H7 (cell line): ENCODE measurements around the gene ELP4. TPM values are rescaled to one million over a fixed set of nuclear protein-coding genes. Genes with fewer than 3 reads are reported as not detected.

Experiments used
- DNase-seq: peaks from one replicate; pipeline ENCODE4 v3.0.0; 2012
- H3K27me3 ChIP-seq: 2 replicates; pipeline ENCODE4 v1.6.0; 2011; ENCODE audit warnings: mild to moderate bottlenecking, low read length; ENCODE audit not compliant: control insufficient read depth, insufficient read depth
- H3K36me3 ChIP-seq: replicated peaks from 2 replicates; pipeline ENCODE4 v1.5.1; 2011; ENCODE audit warnings: low read length; ENCODE audit not compliant: control insufficient read depth, insufficient read depth
- H3K4me3 ChIP-seq: 2 replicates; pipeline ENCODE4 v1.5.1; 2011; ENCODE audit warnings: low read depth, mild to moderate bottlenecking, control low read depth, low read length, moderate library complexity; ENCODE audit not compliant: insufficient read depth
- total RNA-seq: library from RNA; depleted of rRNA; stranded (reverse); fragments of >200 nt; shearing (Covaris generic); gene quantifications from 2 replicates; pipeline ENCODE4 v1.2.3, GENCODE V29; 2014

Gene ELP4
- total RNA-seq, 1 experiment from 2014 or later, result 28.0 TPM

- no peak overlapping the region for H3K4me3 ChIP-seq
- DNase-seq, result no peak
These were observed 287.1 kb downstream of the ELP4 start for GRCh38 chr11:31796499-31797189.

GRCh38 chr11:31797190-31798056 lies 287.9 kb downstream of the ELP4 start:
- 0 out of 2 replicates have a peak overlapping the region, but pooled peaks have one; percentile 48 for H3K4me3 ChIP-seq
- H3K27me3 ChIP-seq, result peaks cover 74% of the 10 kb centered on the region
- no peaks in the 10 kb centered on the region for H3K36me3 ChIP-seq
- DNase-seq, result peak; percentile 50

More at GRCh38 chr11:31796499-31797189, 287.1 kb downstream of the ELP4 start:
- Histone ChIP-seq H3K27me3 (peaks cover 66% of the 10 kb centered on the region), H3K36me3 (no peaks in the 10 kb centered on the region)

DNA sequence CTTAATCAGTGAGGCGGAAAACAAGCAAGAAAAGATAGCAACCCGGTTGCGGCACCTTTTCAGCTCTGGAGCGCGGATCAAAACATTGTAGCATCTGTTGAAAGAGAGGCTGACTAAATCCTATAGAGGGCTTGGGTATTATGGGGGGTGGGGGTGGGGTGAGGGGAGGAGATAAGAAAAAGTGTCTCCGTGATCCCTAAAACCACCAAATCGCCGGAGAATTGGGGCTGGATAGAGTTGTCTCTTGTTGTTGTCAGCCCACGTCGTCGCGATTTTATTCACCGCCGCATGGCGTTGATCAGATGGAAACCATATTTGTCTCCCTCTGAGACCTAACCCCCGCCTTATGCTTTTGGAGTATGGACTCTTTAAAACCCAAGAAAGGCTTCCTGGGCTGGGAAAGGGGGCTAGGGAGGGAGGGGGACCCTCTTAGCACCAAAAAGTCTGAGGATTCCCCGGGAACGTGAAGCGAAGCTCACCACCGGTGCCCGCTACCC lies 288.5 kb downstream of the ELP4 start:
- peak; percentile 53 for DNase-seq
- Histone ChIP-seq H3K4me3 (peak overlapping the region; percentile 48), H3K36me3 (no peaks in the 10 kb centered on the region), H3K27me3 (peaks cover 81% of the 10 kb centered on the region)

DNA sequence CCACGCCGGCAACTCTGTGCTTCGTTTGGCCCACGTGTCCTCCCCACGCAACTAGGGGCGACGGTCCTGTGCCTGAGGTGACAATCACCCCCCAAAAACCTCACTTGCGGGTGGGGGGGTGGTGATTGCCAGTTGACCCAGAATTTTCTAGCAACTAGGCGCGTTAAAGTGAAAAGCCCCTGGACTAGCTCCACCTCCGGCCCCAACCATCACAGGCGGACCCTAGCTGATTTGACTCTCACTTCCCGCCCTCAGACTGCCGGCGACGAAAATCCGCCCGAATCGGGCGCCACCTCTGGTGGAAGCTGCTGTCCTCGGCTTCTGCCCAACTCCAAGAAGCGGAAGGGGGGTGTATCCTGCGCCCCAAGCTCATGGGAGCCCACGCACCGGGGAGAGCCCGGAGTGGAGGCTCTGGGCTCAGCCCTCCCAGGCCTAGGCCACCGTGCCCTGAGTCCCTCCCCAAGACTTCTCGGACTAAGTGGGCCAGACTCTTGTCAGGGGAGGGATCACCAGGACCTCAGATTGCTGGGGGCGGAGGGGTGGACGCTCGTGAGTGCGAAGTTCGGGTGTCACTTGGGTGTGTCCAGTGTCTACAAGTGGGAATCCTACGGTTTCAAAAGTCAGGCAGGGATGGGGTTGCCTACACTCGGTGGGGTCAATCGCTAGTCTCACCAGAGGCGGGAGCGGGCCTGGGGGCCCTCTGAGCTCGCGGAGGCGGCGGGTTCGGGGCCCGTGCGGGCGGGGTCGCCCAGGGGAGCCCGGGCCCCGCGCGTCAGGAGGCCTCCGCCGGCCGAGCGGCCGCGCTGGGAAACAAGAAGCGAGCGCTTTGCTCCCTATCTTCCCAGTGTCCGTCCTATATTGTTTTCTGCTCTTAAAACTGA lies 289.2 kb downstream of the ELP4 start:
- Histone ChIP-seq H3K36me3 (no peaks in the 10 kb centered on the region), H3K4me3 (peak overlapping the region; percentile 48), H3K27me3 (peaks cover 86% of the 10 kb centered on the region)
- DNase-seq, result peak; percentile 92

DNA sequence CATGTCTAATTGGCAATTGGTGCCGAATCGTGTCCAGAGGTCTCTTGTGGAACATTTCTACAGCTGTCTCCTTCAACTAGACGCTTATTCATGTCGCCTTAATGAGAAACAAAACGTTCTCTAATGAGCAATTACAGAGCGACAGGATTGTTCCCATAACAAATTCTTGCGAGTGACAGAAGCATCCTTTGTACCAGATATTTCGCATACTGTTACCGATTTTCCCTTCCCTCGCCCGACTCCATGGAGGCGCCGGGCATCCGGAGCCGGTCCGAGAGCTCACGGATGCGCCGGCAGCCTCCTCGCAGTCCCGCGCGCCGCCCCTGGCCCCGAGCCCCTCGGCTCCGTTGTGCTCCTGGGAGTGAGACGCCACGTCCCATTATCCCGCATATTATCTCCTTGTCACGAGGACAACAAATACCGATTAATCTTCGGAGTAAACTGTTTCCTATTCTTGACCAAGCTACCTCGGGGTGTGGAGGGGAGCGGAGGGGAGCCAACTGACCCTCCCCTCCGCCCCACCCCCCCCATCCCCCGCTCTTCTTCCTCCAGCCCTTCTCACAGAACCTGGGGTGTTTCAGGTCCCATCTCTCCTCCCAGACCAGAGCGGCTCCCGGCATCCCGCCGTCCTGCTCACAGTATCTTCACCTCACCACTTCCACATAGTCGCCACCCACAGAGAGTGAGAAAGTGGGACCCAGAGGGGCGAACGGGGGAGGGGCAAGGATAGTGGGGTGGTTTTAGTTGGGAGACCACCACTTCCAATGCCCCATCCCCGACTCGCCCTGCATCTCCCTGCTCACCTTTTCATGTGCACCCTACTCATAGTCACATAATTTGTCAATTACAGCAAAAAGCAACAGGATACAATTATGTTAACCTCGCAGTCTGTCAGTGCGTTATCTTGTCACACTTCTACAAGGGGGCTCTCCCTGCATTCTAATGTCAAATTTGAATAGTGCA lies 290.1 kb downstream of the ELP4 start:
- Histone ChIP-seq H3K36me3 (no peaks in the 10 kb centered on the region), H3K27me3 (peaks cover 95% of the 10 kb centered on the region), H3K4me3 (peak overlapping the region; percentile 48; the same call in 1 of the 2 replicates)
- DNase-seq, result peak; percentile 72

DNA sequence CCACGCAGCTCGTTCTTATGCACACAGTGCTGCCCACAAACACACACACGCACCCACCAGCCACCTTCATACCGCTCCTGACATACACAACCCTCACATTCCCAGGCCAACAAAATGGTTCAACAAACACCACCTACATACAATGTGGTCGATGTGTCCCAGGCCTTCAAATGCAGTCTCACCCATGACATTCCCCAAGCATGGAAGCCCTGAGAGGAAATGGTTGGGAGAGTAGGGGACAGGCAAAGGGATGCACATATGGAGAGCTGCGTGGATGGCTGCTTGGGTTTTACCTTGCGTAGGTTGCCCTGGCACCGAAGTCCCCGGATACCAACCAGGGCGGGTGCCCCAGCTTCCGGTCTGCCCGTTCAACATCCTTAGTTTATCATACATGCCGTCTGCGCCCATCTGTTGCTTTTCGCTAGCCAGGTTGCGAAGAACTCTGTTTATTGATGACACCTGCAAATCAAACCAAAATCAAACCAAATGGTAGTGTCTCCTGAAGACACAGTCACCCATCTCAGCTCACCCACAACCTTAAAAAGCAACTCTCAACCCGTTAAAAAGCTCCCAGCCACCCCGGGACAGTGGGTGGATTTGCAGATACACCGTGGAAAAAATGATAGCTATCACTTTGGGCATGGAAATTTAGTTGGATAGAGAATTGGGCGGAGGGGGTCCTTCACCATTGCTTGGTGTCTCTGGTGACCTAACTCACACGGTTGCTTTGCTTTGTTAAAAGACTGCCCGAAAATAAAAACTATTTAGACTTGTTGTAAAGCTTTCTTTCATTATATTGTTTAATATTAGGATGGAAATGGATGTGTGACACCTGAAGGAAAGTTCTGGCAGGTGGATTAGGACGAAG lies 291.1 kb downstream of the ELP4 start:
- Histone ChIP-seq H3K27me3 (peaks cover 100% of the 10 kb centered on the region), H3K36me3 (no peaks in the 10 kb centered on the region), H3K4me3 (no peak overlapping the region)
- DNase-seq, result no peak

DNA sequence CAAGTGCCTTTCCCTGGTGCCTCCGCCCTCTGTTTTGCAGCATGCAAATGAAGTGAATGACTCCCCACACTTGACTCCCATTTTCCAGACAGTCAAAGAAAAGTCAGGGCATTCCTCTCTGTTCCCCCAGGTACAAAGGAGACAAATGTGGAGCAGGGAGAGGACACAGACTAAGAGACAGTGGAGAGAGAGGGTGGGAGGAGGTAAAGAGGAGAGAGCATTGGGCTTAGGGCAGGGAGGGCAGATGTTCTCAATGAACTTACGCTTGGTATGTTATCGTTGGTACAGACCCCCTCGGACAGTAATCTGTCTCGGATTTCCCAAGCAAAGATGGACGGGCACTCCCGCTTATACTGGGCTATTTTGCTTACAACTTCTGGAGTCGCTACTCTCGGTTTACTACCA lies 291.7 kb downstream of the ELP4 start:
- Histone ChIP-seq H3K36me3 (no peaks in the 10 kb centered on the region), H3K4me3 (no peak overlapping the region), H3K27me3 (peaks cover 100% of the 10 kb centered on the region)
- peak; percentile 45 for DNase-seq

DNA sequence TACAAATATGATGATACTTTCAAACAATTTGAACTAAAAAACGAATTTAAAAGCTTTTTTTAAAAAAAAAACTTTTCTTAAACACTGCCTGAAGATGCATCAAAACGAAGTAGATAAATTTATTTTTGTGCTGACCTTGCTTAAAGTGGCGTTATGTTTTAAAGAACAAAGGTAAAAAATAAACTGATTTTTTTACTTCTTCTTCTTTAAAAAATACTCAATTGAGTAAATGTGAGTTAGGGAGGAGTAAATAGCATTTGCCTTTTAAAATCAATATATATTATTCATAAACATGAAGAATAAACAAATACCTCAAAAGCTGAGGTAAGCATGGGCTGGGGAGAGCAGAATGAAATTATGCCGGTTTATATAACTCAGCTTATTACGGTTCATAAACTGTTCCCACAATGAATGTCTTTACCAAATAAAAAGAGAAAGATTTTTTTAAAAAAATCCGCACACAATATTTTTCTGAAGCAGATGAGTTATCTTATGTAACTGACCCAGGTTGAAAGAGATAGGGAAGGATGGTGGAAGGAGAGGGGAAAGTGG lies 292.5 kb downstream of the ELP4 start:
- no peak overlapping the region for H3K4me3 ChIP-seq
- no peaks in the 10 kb centered on the region for H3K36me3 ChIP-seq
- H3K27me3 ChIP-seq, result peaks cover 100% of the 10 kb centered on the region
- DNase-seq, result no peak

GRCh38 chr11:31802609-31802989 lies 293.0 kb downstream of the ELP4 start:
- Histone ChIP-seq H3K36me3 (no peaks in the 10 kb centered on the region), H3K27me3 (peaks cover 100% of the 10 kb centered on the region), H3K4me3 (no peak overlapping the region)
- peak; percentile 81 for DNase-seq

GRCh38 chr11:31802990-31803812 lies 293.6 kb downstream of the ELP4 start:
- peak; percentile 71 for DNase-seq
- H3K4me3 ChIP-seq, result no peak overlapping the region
- no peaks in the 10 kb centered on the region for H3K36me3 ChIP-seq
- H3K27me3 ChIP-seq, result peaks cover 100% of the 10 kb centered on the region

DNA sequence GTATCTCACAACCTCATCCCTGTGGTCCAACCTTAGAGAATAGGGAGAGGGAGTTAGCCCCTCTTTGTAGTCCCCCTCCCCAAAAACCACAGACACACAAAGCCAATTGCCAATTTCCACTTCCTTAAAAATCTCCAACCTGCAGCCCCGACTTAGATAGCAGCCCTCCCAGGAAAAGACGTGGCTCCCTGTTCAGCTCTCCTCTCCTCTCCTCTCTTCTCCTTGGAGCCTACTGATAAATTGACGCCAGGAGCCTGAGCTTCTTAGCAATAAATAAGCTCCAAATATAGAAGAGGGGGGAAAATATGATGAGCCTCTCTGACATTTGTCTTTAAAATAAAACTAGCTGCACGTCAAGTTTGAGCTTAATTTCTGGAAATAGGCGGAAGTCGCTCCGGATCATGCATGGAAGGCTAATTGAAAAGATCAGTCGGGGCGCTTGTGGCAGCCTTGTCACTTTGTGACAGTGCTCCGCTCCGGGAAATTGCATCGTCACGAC lies 294.3 kb downstream of the ELP4 start:
- Histone ChIP-seq H3K36me3 (no peaks in the 10 kb centered on the region), H3K4me3 (no peak overlapping the region), H3K27me3 (peaks cover 100% of the 10 kb centered on the region)
- DNase-seq, result peak; percentile 68
